H9 (cell line): ENCODE results near the gene ZSWIM5. TPM values are rescaled to one million over a fixed set of nuclear protein-coding genes. Genes with fewer than 3 reads are reported as not detected.

ENCODE experiments used
- DNase-seq: peaks from one replicate; pipeline ENCODE4 v3.0.0-alpha.2; 2017
- H2AFZ ChIP-seq: one replicate; pipeline ENCODE4 v1.6.1; 2013; ENCODE audit warnings: mild to moderate bottlenecking, low read length, control low read depth, moderate library complexity
- H2AK5ac ChIP-seq: 2 replicates; pipeline ENCODE4 v1.6.1; 2013; ENCODE audit warnings: low read length, control low read depth, mixed read lengths; ENCODE audit not compliant: insufficient read length
- H2BK120ac ChIP-seq: one replicate; pipeline ENCODE4 v1.6.1; 2013; ENCODE audit warnings: low read depth, mild to moderate bottlenecking, low read length, control low read depth, inconsistent platforms; ENCODE audit not compliant: poor library complexity, severe bottlenecking
- H2BK12ac ChIP-seq: 2 replicates; pipeline ENCODE4 v1.6.1; 2013; ENCODE audit warnings: low read length, control low read depth, mixed read lengths, low read depth; ENCODE audit not compliant: insufficient read length
- H2BK15ac ChIP-seq: 2 replicates; pipeline ENCODE4 v1.6.1; 2013; ENCODE audit warnings: low read depth, low read length, control low read depth
- H2BK20ac ChIP-seq: one replicate; pipeline ENCODE4 v1.6.1; 2013; ENCODE audit warnings: low read depth, mild to moderate bottlenecking, low read length, control low read depth, inconsistent platforms; ENCODE audit not compliant: poor library complexity, severe bottlenecking
- H2BK5ac ChIP-seq: 2 replicates; pipeline ENCODE4 v1.6.1; 2013; ENCODE audit warnings: low read length, control low read depth, mixed read lengths; ENCODE audit not compliant: insufficient read length
- H3K14ac ChIP-seq: 2 replicates; pipeline ENCODE4 v1.6.1; 2013; ENCODE audit warnings: low read length, control low read depth; ENCODE audit not compliant: insufficient read depth
- H3K18ac ChIP-seq: 2 replicates; pipeline ENCODE4 v1.6.1; 2013; ENCODE audit warnings: low read depth, mild to moderate bottlenecking, mixed read lengths, low read length, control low read depth; ENCODE audit not compliant: insufficient read length
- H3K23ac ChIP-seq: 2 replicates; pipeline ENCODE4 v1.6.1; 2013; ENCODE audit warnings: low read length, control low read depth, mixed read lengths, low read depth; ENCODE audit not compliant: insufficient read length
- H3K23me2 ChIP-seq: 2 replicates; pipeline ENCODE4 v1.6.1; 2013; ENCODE audit warnings: low read depth, mild to moderate bottlenecking, mixed read lengths, low read length, control low read depth; ENCODE audit not compliant: insufficient read length, poor library complexity, severe bottlenecking
- H3K27ac ChIP-seq: 2 replicates; pipeline ENCODE4 v1.5.1; 2013; ENCODE audit warnings: low read length, control low read depth, mixed read lengths, low read depth; ENCODE audit not compliant: insufficient read length
- H3K27me3 ChIP-seq: 2 replicates; pipeline ENCODE4 v1.6.1; 2013; ENCODE audit warnings: low read length, control low read depth, inconsistent platforms; ENCODE audit not compliant: insufficient read depth
- H3K4ac ChIP-seq: 2 replicates; pipeline ENCODE4 v1.6.1; 2013; ENCODE audit warnings: low read depth, mild to moderate bottlenecking, control low read depth, inconsistent platforms, low read length, moderate library complexity
- H3K4me1 ChIP-seq: 2 replicates; pipeline ENCODE4 v1.6.1; 2013; ENCODE audit warnings: low read length, control low read depth, inconsistent platforms; ENCODE audit not compliant: insufficient read depth
- H3K4me2 ChIP-seq: 2 replicates; pipeline ENCODE4 v1.6.1; 2013; ENCODE audit warnings: low read length, control low read depth, mixed read lengths; ENCODE audit not compliant: insufficient read length, insufficient read depth
- H3K56ac ChIP-seq: 2 replicates; pipeline ENCODE4 v1.6.1; 2013; ENCODE audit warnings: low read depth, mild to moderate bottlenecking, mixed read lengths, low read length, control low read depth; ENCODE audit not compliant: insufficient read length
- H3K79me1 ChIP-seq: 2 replicates; pipeline ENCODE4 v1.6.1; 2013; ENCODE audit warnings: low read depth, mild to moderate bottlenecking, moderate library complexity, low read length, control low read depth, inconsistent platforms; ENCODE audit not compliant: insufficient read depth, poor library complexity, severe bottlenecking
- H3K79me2 ChIP-seq: 2 replicates; pipeline ENCODE4 v1.6.1; 2013; ENCODE audit warnings: low read length, control low read depth, inconsistent platforms; ENCODE audit not compliant: insufficient read depth
- H3K9ac ChIP-seq: 2 replicates; pipeline ENCODE4 v1.6.1; 2013; ENCODE audit warnings: low read length, control low read depth, mixed read lengths; ENCODE audit not compliant: insufficient read length; ENCODE audit errors: extremely low read depth
- H3K9me3 ChIP-seq: one replicate; pipeline ENCODE4 v1.6.1; 2013; ENCODE audit warnings: low read depth, low read length, inconsistent platforms; ENCODE audit not compliant: control insufficient read depth
- H3T11ph ChIP-seq: one replicate; pipeline ENCODE4 v1.6.1; 2013; ENCODE audit warnings: mild to moderate bottlenecking, low read length, control low read depth, inconsistent platforms
- H4K20me1 ChIP-seq: one replicate; pipeline ENCODE4 v1.6.1; 2013; ENCODE audit not compliant: control insufficient read depth, insufficient read length, insufficient read depth
- H4K5ac ChIP-seq: 2 replicates; pipeline ENCODE4 v1.6.1; 2013; ENCODE audit warnings: low read depth, mild to moderate bottlenecking, mixed read lengths, low read length, control low read depth; ENCODE audit not compliant: insufficient read length
- H4K8ac ChIP-seq: replicated peaks from 2 replicates; pipeline ENCODE4 v1.6.1; 2013; ENCODE audit warnings: low read length, control low read depth, mixed read lengths, low read depth; ENCODE audit not compliant: insufficient read length
- H4K91ac ChIP-seq: 2 replicates; pipeline ENCODE4 v1.6.1; 2013; ENCODE audit warnings: low read depth, mild to moderate bottlenecking, moderate library complexity, mixed read lengths, low read length, control low read depth; ENCODE audit not compliant: insufficient read length
- H3K27ac Mint-ChIP-seq, 3 experiments: 2 replicates in 2 of 3; 3 replicates in 1 of 3; pipeline ENCODE4 v1.8.0; 2020 to 2021; ENCODE audit warnings: mixed read lengths in 3 of 3, mild to moderate bottlenecking in 1 of 3, moderate library complexity in 1 of 3
- H3K27me3 Mint-ChIP-seq: 2 replicates; pipeline ENCODE4 v1.8.0; 2021; ENCODE audit warnings: low read depth, mild to moderate bottlenecking, moderate library complexity, mixed read lengths
- H3K36me3 Mint-ChIP-seq, 3 experiments: 2 replicates in 2 of 3; 3 replicates in 1 of 3; pipeline ENCODE4 v1.8.0; 2020 to 2021; ENCODE audit warnings: low read depth in 3 of 3, mixed read lengths in 3 of 3; ENCODE audit not compliant: insufficient read depth in 1 of 3
- H3K4me1 Mint-ChIP-seq, 2 experiments: 2 replicates each; pipeline ENCODE4 v1.8.0; 2020; ENCODE audit warnings: mixed read lengths in 2 of 2
- H3K4me3 Mint-ChIP-seq, 2 experiments: 2 replicates in 1 of 2; 3 replicates in 1 of 2; pipeline ENCODE4 v1.8.0; 2020 to 2021; ENCODE audit warnings: mild to moderate bottlenecking in 2 of 2, mixed read lengths in 2 of 2, moderate library complexity in 1 of 2
- H3K9me3 Mint-ChIP-seq, 2 experiments: 2 replicates in 1 of 2; 3 replicates in 1 of 2; pipeline ENCODE4 v1.8.0; 2020; ENCODE audit warnings: mild to moderate bottlenecking in 2 of 2, mixed read lengths in 2 of 2, moderate library complexity in 1 of 2
- CTCF ChIP-seq: fragments of 200-600 bp; sonication (generic); conservative IDR thresholded peaks from 3 replicates; pipeline ENCODE4 v1.8.0; 2021; ENCODE audit warnings: antibody characterized with exemption, mild to moderate bottlenecking
- WGBS: extraction: QIAGEN DNeasy Blood & Tissue Kit; methylation state at CpG from one replicate; pipeline ENCODE4 v1.1.7; 2013; ENCODE audit warnings: missing lambda C conversion rate, low lambda C conversion rate, mixed read lengths; ENCODE audit not compliant: insufficient read length; ENCODE audit errors: extremely low coverage; 5-methylcytosine and 5-hydroxymethylcytosine counted together
- total RNA-seq: library from RNA; stranded (reverse); gene quantifications from 2 replicates; pipeline ENCODE4 v1.2.1, GENCODE V29; 2021

The ZSWIM5 gene
- total RNA-seq, 1 experiment from 2014 or later = 3.5 TPM

- Mint-ChIP-seq H3K36me3 (peaks cover 4 to 20% (median 16%) of the 10 kb centered on the region in 3 experiments), H3K4me3 (no peak overlapping the region), H3K4me1 (peaks cover 22 to 24% of the 10 kb centered on the region in 2 experiments), H3K27me3 (no peaks in the 10 kb centered on the region), H3K27ac (peak overlapping the region in 1 of 3 experiments; percentile 27; a peak in 1 of 7 replicates), H3K9me3 (no peaks in the 10 kb centered on the region)
- Histone ChIP-seq H4K20me1 (no peaks in the 10 kb centered on the region), H3K4ac (no peak overlapping the region), H3K79me1 (no peaks in the 10 kb centered on the region), H2AK5ac (no peak overlapping the region), H3K14ac (no peak overlapping the region), H3K9ac (no peak overlapping the region), H3K79me2 (no peaks in the 10 kb centered on the region), H3K9me3 (no peaks in the 10 kb centered on the region), H3K56ac (no peak overlapping the region), H2BK120ac (no peak overlapping the region), H3K18ac (no peak overlapping the region), H3K4me2 (no peak overlapping the region), H3K4me1 (peaks cover 7% of the 10 kb centered on the region), H2BK12ac (no peak overlapping the region), H3T11ph (no peak overlapping the region), H2BK5ac (no peak overlapping the region), H4K5ac (no peak overlapping the region), H2AFZ (no peak overlapping the region), H3K23ac (no peak overlapping the region), H2BK15ac (no peak overlapping the region), H3K27ac (no peak overlapping the region), H4K91ac (no peak overlapping the region), H3K23me2 (peaks cover 12% of the 10 kb centered on the region), H3K27me3 (no peaks in the 10 kb centered on the region), H2BK20ac (no peak overlapping the region), H4K8ac (no peak overlapping the region)
- no peak for DNase-seq
- no peak for TF ChIP-seq CTCF
- WGBS = no CpG with 5 or more reads among the region's 2 CpGs
Measured at GRCh38 chr1:45015683-45016082, 190.7 kb downstream of the ZSWIM5 start.
